Stimulated activated CD4-positive, alpha-beta T cell treated with anti-CD3 and anti-CD28 coated beads, Interleukin-4, amount 100 ng/mL, for 24 hours (primary cell): ENCODE results near the gene FRYL.
"Not testable (repeated sequence)": the region's sequence is repeated elsewhere in the genome, so short reads cannot be mapped to it uniquely, and the experiment has no call there.

Experiments
- DNase-seq: peaks from one replicate; pipeline ENCODE4 v3.0.0-alpha.2; 2020

Gene FRYL

GRCh38 chr4:48745223-48745622 is 34.9 kb downstream of the FRYL start:
- not testable (repeated sequence) for DNase-seq

- DNase-seq: no peak
Measured at GRCh38 chr4:48742412-48742811, 37.7 kb downstream of the FRYL start.

- DNase-seq: no peak
Measured at GRCh38 chr4:48739560-48740019, 40.5 kb downstream of the FRYL start.

- DNase-seq: no peak
Measured at GRCh38 chr4:48738856-48739255, 41.2 kb downstream of the FRYL start.

GRCh38 chr4:48728906-48729496 is 51.1 kb downstream of the FRYL start:
- DNase-seq: peak; percentile 60

GRCh38 chr4:48727666-48728459 is 52.2 kb downstream of the FRYL start:
- DNase-seq: no peak

GRCh38 chr4:48725414-48725813 is 54.7 kb downstream of the FRYL start:
- no peak for DNase-seq

GRCh38 chr4:48722509-48723446 is 57.3 kb downstream of the FRYL start:
- DNase-seq: no peak

GRCh38 chr4:48720459-48720858 is 59.6 kb downstream of the FRYL start:
- no peak for DNase-seq

- DNase-seq: no peak
Measured at GRCh38 chr4:48718818-48719465, 61.1 kb downstream of the FRYL start.

GRCh38 chr4:48716285-48716684 is 63.8 kb downstream of the FRYL start:
- not testable (repeated sequence) for DNase-seq

- no peak for DNase-seq
Measured at GRCh38 chr4:48710446-48711209, 69.5 kb downstream of the FRYL start.

GRCh38 chr4:48709901-48710300 is 70.2 kb downstream of the FRYL start:
- DNase-seq: no peak

- DNase-seq: no peak
Measured at GRCh38 chr4:48708610-48709009, 71.5 kb downstream of the FRYL start.

- no peak for DNase-seq
Measured at GRCh38 chr4:48706736-48707135, 73.3 kb downstream of the FRYL start.

- no peak for DNase-seq
Measured at GRCh38 chr4:48705609-48706008, 74.5 kb downstream of the FRYL start.

- no peak for DNase-seq
Measured at GRCh38 chr4:48704091-48704802, 75.8 kb downstream of the FRYL start.

- DNase-seq: no peak
Measured at GRCh38 chr4:48699475-48699874, 80.6 kb downstream of the FRYL start.

- no peak for DNase-seq
Measured at GRCh38 chr4:48698029-48698971, 81.8 kb downstream of the FRYL start.

GRCh38 chr4:48697516-48697915 is 82.6 kb downstream of the FRYL start:
- not testable (repeated sequence) for DNase-seq
